Endothelial cell of umbilical vein (primary cell): Measurements from ENCODE around the gene CRB1.

Experiments
- CTCF ChIP-seq, 2 donors: IDR thresholded peaks; 1 replicate in 1 of 2; 2 replicates in 1 of 2; pipeline ENCODE4 v1.5.1; 2011; ENCODE audit warnings: low read length in 2 of 2, mild to moderate bottlenecking in 2 of 2, moderate library complexity in 2 of 2, control low read depth in 1 of 2, inconsistent platforms in 1 of 2, low read depth in 1 of 2; ENCODE audit not compliant: insufficient read depth in 1 of 2; ENCODE audit errors: extremely low read depth in 1 of 2
- EZH2 ChIP-seq: IDR thresholded peaks from 2 replicates; pipeline ENCODE4 v1.6.1; 2012; ENCODE audit warnings: borderline replicate concordance, low read depth, mild to moderate bottlenecking, moderate library complexity, low read length, inconsistent platforms; ENCODE audit not compliant: severe bottlenecking
- FOS ChIP-seq: IDR thresholded peaks from 2 replicates; pipeline ENCODE4 v1.6.1; 2011; ENCODE audit warnings: mild to moderate bottlenecking, low read length, moderate library complexity, borderline replicate concordance; ENCODE audit not compliant: insufficient read depth
- GATA2 ChIP-seq: IDR thresholded peaks from 2 replicates; pipeline ENCODE4 v1.7.0; 2011; ENCODE audit warnings: low read depth, mild to moderate bottlenecking, moderate library complexity, mixed read lengths, low read length; ENCODE audit not compliant: insufficient read length, insufficient read depth
- JUN ChIP-seq: IDR thresholded peaks from 2 replicates; pipeline ENCODE4 v1.6.1; 2011; ENCODE audit warnings: borderline replicate concordance, low read depth; ENCODE audit not compliant: insufficient read length, insufficient read depth
- POLR2A ChIP-seq: IDR thresholded peaks from 2 replicates; pipeline ENCODE4 v1.6.1; 2012; ENCODE audit warnings: low read depth, mild to moderate bottlenecking, control low read depth, low read length
- POLR2AphosphoS5 ChIP-seq: IDR thresholded peaks from 2 replicates; pipeline ENCODE4 v1.6.1; 2012; ENCODE audit warnings: low read depth, mild to moderate bottlenecking, control low read depth, low read length, moderate library complexity; ENCODE audit not compliant: insufficient read depth

- TF ChIP-seq EZH2 = no peak
- TF ChIP-seq CTCF (IDR thresholded peaks at IDR 0.05; ENCODE audit: extremely low read depth in 1 of 2, insufficient read depth in 1 of 2, low read depth in 1 of 2, low read length in 2 of 2) = no peak
- TF ChIP-seq JUN = no peak
- TF ChIP-seq POLR2A = no peak
- no peak for TF ChIP-seq FOS
- TF ChIP-seq POLR2AphosphoS5 = no peak
- TF ChIP-seq GATA2 = no peak
These were observed 95.8 kb downstream of the CRB1 start for GRCh38 chr1:197363855-197364254.
